ENCODE data around the gene ULK1.

The ULK1 gene

GRCh38 chr12:131856366-131857097, 37.9 kb upstream of the ULK1 start:
- H3K27ac Mint-ChIP-seq = no peak overlapping the region
- H3K27me3 Mint-ChIP-seq = peaks cover 31% of the 10 kb centered on the region
- H3K4me3 Mint-ChIP-seq = no peak overlapping the region
- DNase-seq = no peak
- no peaks in the 10 kb centered on the region for H3K9me3 Mint-ChIP-seq
- no peak for ATAC-seq
- peaks cover 28% of the 10 kb centered on the region for H3K4me1 Mint-ChIP-seq

GRCh38 chr12:131857908-131858850, 36.2 kb upstream of the ULK1 start:
- Mint-ChIP-seq H3K4me3 (no peak overlapping the region), H3K27me3 (peaks cover 31% of the 10 kb centered on the region), H3K9me3 (no peaks in the 10 kb centered on the region), H3K27ac (peak overlapping the region in 1 of 2 donors; percentile 37), H3K4me1 (peaks cover 22% of the 10 kb centered on the region)
- DNase-seq = no peak
- no peak for ATAC-seq

- H3K27ac Mint-ChIP-seq = peak overlapping the region; percentile 96 to 97
- no peaks in the 10 kb centered on the region for H3K9me3 Mint-ChIP-seq
Measured at GRCh38 chr12:131860472-131861260, 33.8 kb upstream of the ULK1 start.

GRCh38 chr12:131861261-131862083, 33.0 kb upstream of the ULK1 start:
- Mint-ChIP-seq H3K27ac (peak overlapping the region; percentile 47 to 96), H3K4me3 (peak overlapping the region in 1 of 2 donors; percentile 47), H3K9me3 (no peaks in the 10 kb centered on the region), H3K27me3 (peaks cover 16% of the 10 kb centered on the region), H3K4me1 (peaks cover 22% of the 10 kb centered on the region)
- DNase-seq = no peak
- ATAC-seq = no peak

More at GRCh38 chr12:131860472-131861260, 33.8 kb upstream of the ULK1 start:
- peak overlapping the region; percentile 42 to 68 for H3K4me3 Mint-ChIP-seq
- ATAC-seq (peak; percentile 58), DNase-seq (peak in 1 of 2 donors; percentile 23)
- peaks cover 23% of the 10 kb centered on the region for H3K27me3 Mint-ChIP-seq
- H3K4me1 Mint-ChIP-seq = peaks cover 22% of the 10 kb centered on the region

GRCh38 chr12:131862084-131862441, 32.4 kb upstream of the ULK1 start:
- Mint-ChIP-seq H3K27ac (peak overlapping the region; percentile 16 to 37), H3K4me3 (no peak overlapping the region), H3K27me3 (peaks cover 13% of the 10 kb centered on the region), H3K4me1 (peaks cover 22% of the 10 kb centered on the region), H3K9me3 (no peaks in the 10 kb centered on the region)
- DNase-seq = no peak
- no peak for ATAC-seq

GRCh38 chr12:131862600-131862993, 31.8 kb upstream of the ULK1 start:
- Mint-ChIP-seq H3K27me3 (peaks cover 12% of the 10 kb centered on the region), H3K27ac (peak overlapping the region in 1 of 2 donors; percentile 44), H3K4me3 (no peak overlapping the region), H3K4me1 (peaks cover 19% of the 10 kb centered on the region), H3K9me3 (no peaks in the 10 kb centered on the region)
- no peak for ATAC-seq
- DNase-seq = no peak

GRCh38 chr12:131862994-131863710, 31.3 kb upstream of the ULK1 start:
- H3K27ac Mint-ChIP-seq = peak overlapping the region in 1 of 2 donors; percentile 44
- peaks cover 6% of the 10 kb centered on the region for H3K27me3 Mint-ChIP-seq
- no peak for DNase-seq
- ATAC-seq = no peak
- no peaks in the 10 kb centered on the region for H3K9me3 Mint-ChIP-seq
- peaks cover 16% of the 10 kb centered on the region for H3K4me1 Mint-ChIP-seq
- no peak overlapping the region for H3K4me3 Mint-ChIP-seq

- Mint-ChIP-seq H3K9me3 (no peaks in the 10 kb centered on the region), H3K27me3 (no peaks in the 10 kb centered on the region)
Measured at GRCh38 chr12:131863711-131864396, 30.6 kb upstream of the ULK1 start.

GRCh38 chr12:131864469-131864868, 30.0 kb upstream of the ULK1 start:
- Mint-ChIP-seq H3K27me3 (no peaks in the 10 kb centered on the region), H3K4me1 (peaks cover 16% of the 10 kb centered on the region), H3K27ac (no peak overlapping the region), H3K4me3 (no peak overlapping the region), H3K9me3 (no peaks in the 10 kb centered on the region)
- no peak for DNase-seq
- no peak for ATAC-seq

More at GRCh38 chr12:131863711-131864396, 30.6 kb upstream of the ULK1 start:
- DNase-seq = no peak
- Mint-ChIP-seq H3K4me1 (peaks cover 16% of the 10 kb centered on the region), H3K4me3 (no peak overlapping the region), H3K27ac (peak overlapping the region in 1 of 2 donors; percentile 12)
- no peak for ATAC-seq

- DNase-seq (no peak), ATAC-seq (no peak)
- Mint-ChIP-seq H3K4me1 (peaks cover 11% of the 10 kb centered on the region), H3K9me3 (no peaks in the 10 kb centered on the region), H3K27ac (no peak overlapping the region), H3K27me3 (no peaks in the 10 kb centered on the region), H3K4me3 (no peak overlapping the region)
Measured at GRCh38 chr12:131865180-131865875, 29.1 kb upstream of the ULK1 start.

- ATAC-seq (no peak), DNase-seq (no peak)
- H3K4me1 Mint-ChIP-seq = no peaks in the 10 kb centered on the region
- no peaks in the 10 kb centered on the region for H3K27me3 Mint-ChIP-seq
- no peak overlapping the region for H3K4me3 Mint-ChIP-seq
- no peak overlapping the region for H3K27ac Mint-ChIP-seq
- no peaks in the 10 kb centered on the region for H3K9me3 Mint-ChIP-seq
Measured at GRCh38 chr12:131867471-131867870, 27.0 kb upstream of the ULK1 start.

GRCh38 chr12:131867891-131868675, 26.3 kb upstream of the ULK1 start:
- no peaks in the 10 kb centered on the region for H3K4me1 Mint-ChIP-seq

More at GRCh38 chr12:131867891-131868675, 26.3 kb upstream of the ULK1 start:
- Mint-ChIP-seq H3K27me3 (no peaks in the 10 kb centered on the region), H3K4me3 (no peak overlapping the region), H3K27ac (no peak overlapping the region), H3K9me3 (peaks cover 0 to 2% of the 10 kb centered on the region in 2 donors)
- peak; percentile 28 for ATAC-seq
- DNase-seq = no peak

All from stimulated activated naive CD8-positive, alpha-beta T cell treated with anti-CD3 and anti-CD28 coated beads, Interleukin-15, amount 100 ng/mL, for 72 hours (primary cell).